Measurements from ENCODE around the gene CLEC9A.
"Not testable (repeated sequence)": the region's sequence is repeated elsewhere in the genome, so short reads cannot be mapped to it uniquely, and the experiment has no call there.

CLEC9A gene

DNA sequence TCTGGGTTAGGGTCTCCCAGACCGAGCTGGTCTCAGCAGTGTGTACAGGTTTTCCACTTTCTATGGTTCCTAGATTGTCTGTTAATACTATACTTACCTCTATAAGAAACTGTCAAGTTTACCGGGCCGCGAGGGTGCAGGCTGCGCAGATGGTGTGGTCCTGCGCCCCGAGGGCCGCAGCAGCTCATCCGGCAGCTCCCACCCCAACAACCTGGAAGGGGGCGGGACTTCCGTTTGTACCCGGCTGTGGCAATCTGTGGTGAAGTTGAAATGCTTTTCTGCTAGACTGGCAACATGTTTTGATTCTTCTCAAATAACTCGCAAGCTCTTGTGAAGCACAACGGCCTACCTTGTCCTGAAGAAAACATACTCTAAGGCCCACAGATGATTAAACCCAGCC is at the start of gene CLEC9A:
TSS of gene CLEC9A (plus strand) at position 237 of the 400 bp plus-strand sequence. CDS start 22,006 bp downstream, outside the sequence.
- no peak for DNase-seq (ENCODE audit: low spot score)

DNA sequence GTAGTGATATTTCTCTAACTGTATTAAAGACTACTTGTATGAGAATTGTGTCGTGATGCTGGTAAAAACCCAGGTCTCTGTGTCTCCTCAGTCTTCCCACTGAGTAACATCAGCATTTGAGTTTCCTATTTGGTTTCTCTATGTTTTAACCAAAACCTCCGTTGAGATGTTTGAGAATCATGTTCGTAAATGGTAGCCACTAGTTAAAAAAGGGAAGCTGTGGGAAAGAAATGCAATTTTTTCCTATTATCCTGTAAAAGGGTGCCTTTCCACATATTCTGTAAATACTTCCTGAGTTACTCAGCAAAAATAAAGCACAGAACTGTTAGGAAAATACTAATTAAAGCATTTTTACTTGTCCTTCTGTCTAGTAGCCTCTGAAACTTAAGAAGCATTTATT is 38.6 kb upstream of the CLEC9A start:
- no peak for DNase-seq (ENCODE audit: low spot score)

DNA sequence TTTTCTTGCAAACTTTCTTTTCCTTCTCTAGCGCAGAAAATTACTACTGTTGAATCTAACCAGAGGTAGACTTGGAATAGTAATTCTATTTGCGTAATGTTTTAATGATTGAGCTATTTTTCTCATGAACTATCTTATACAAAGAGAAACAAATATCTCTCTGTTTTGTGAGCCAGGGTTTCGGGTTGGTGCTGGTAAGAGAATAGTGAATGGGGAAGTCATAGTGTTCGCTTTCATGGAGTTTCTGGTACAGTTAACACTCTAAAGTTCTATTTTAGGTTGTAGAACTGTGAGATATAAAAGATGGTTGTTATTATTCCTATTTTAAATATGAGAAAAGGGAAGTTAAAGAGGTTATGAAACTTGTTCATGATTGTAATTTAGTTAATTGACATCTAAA is 38.2 kb upstream of the CLEC9A start:
- DNase-seq (ENCODE audit: low spot score), result no peak

DNA sequence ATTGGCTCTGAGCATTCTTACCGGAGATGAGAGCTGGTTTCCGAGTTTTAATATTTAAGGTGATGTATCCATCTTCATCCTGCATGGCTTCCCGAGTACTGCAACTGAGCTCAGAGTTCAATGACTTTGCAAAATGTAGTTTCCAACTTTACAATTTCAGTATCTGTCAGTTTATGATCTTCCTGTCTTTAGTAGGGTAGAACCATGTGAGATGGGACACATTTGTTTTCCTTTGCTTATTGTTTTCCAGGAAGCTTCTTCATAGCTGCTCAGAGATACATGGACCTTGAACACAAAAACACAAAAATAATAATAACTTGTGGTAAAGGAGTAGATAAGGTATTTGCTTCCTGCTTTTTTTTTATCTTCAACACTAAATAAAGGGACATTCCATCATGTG is 31.5 kb upstream of the CLEC9A start, which contains the start of gene CLEC1B:
TSS of gene CLEC1B (minus strand) at position 106 of the 400 bp plus-strand sequence. CDS start at position 85, 21 bp downstream.
- no peak for DNase-seq (ENCODE audit: low spot score)

DNA sequence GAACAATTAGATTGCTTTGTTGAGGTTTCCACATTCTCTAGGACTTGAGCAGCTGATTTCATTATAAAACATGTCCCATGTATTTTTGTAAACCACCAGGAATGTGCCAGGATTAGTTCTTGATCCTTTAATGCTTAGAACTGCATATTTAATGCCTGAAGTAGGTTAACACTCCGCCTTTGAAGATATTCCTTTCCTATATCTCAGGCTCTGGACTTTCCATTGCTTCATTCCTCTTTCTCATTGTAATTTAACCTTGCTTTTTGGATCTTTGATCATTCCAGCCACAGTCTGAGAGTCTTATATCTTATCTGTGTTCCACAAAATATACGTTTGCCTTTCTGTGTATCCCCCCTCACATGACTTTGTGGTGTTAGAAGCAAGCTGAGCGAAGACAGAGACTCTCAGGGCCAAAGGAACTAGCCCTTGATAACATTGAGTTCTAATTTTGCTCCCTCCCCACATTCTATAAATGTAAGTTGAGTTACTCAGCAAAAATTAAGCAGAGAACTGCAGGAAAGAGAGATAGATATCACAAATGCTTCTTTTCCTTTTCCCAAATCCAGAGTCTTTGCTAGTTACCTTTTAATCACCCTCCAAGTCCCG is 29.2 kb upstream of the CLEC9A start:
- no peak for DNase-seq (ENCODE audit: low spot score)

DNA sequence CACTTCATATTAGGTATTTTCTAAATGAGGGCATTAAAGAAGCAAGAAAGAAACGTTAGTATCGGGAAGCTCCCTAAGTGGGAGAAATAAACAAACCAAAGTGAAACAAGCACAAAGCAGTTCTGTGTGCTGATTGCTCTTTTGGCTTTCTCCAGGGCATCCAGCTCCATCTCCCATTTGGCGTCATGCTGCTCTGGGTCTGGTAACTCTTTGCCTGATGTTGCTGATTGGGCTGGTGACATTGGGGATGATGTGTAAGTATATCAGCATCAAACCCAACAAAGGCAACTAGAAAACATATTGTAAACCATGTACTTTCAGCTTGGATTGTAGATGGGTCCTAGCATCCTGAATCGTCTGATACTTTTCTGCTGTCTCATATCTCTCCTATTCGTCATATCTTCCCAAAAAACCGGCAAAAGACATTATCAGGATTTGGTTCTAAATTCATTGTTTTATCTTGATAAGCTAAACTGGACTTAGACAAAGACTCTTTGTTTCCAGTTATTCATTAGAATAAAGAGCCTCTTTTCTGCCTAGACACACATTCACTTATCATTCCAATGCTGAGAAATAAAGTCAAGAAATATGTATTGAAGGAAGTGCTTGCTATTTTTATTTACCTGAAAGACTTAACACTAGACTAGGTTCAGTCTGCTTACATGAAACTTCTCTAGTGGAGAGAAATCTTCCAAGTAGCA is 17.7 kb upstream of the CLEC9A start:
- no peak for DNase-seq (ENCODE audit: low spot score)

DNA sequence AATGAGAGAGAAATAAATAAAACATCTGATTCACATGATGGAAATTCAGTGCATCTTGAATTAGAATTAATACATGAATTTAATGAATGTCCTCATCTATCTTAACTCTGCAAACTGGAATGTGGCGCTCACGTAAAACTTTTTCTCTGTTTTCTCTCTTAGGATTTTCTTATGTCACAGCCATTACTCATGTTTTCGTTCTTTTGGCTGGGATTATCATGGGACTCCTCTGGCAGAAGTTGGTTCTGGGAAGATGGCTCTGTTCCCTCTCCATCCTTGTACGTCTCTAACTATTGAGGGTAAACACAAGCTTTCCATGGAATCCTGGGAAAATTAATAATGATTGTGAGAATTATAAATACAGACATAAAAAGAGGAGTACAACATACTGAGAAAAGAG is 15.0 kb upstream of the CLEC9A start:
- DNase-seq (ENCODE audit: low spot score), result no peak

DNA sequence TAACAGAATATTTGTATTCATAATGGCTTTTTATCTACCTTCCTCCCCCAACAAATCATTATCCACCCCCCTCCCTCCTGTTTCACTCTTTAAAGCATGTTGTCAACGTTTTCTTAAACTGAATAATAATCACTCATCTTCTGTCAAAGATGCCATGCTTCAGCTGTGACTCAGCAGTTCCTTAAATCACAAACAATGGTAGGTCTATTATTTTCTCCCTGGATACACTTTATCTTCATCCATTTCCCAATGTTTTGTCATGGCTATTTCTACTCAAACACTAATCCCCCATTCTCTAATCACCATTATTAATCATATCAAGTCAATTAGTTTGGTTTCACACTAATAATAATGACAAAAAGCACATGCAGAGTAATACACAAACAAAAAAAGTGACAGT is 13.6 kb upstream of the CLEC9A start:
- no peak for DNase-seq (ENCODE audit: low spot score)

DNA sequence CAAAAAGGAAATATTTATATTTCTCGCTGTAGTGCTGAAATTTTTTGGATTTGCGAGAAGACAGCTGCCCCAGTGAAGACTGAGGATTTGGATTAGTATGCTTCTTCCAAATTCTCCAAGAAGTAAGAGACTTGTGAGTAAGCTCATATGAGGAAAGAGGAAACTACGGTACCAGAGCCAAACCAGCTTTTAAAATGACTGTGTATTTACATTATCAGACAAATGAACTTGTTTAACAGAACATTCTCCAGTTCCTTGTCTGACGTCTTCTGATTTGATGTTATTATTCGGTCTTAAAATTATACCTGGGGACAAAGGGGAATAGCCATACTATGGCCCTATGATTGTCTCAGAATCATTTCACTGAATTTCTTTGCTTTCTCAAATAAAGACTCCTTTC is 12.1 kb upstream of the CLEC9A start:
- no peak for DNase-seq (ENCODE audit: low spot score)

DNA sequence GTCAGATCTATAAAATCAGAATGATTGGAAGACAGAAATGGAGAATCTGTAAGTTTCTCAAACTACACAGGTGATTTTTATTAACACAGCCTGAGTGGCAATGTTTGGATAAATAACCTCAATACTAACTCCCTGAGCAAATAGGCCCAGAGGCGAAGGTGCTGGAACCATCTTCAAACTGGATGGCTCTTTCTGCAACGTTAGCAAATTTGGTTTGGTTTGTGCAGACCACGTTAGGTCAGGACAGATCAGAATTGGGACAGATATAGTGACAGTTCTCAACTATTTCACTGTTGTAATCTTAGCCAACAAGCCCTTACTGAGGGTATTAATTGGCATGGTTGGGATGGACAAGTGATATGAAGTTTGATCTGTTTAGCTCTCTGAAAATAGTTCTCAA is 9.1 kb upstream of the CLEC9A start:
- DNase-seq (ENCODE audit: low spot score), result no peak

DNA sequence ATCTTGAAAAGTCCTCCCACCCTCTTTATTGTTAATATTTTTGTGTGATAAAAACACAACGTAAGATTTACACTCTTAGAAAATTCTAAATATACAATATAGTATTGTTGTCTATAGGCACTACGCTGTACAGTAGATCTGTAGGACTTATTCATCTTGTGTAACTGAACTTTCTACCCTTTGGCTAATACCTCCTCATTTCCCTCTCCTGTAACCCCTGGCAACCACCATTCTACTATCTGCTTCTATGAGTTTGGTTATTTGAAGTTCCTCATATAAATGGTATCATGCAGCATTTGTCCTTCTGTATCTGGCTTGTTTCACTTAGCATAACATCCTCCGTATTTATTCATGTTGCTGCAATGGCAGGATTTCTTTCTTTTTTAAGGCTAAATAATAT is 5.2 kb upstream of the CLEC9A start:
- DNase-seq (ENCODE audit: low spot score), result no peak

DNA sequence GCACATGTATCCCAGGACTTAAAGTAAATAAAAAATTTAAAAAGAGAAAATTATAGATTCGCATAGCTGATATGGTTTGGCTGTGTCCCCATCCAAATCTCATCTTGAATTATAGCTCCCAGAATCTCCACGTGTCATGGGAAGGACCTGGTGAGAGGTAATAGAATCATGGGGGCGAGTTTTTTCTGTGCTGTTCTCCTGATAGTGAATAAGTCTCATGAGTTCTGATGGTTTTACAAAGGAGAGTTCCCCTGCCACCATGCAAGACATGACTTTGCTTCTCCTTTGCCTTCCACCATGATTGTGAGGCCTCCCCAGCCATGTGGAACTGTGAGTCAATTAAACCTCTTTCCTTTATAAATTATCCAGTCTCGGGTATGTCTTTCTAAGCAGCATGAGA is 3.8 kb upstream of the CLEC9A start:
- not testable (repeated sequence) for DNase-seq (ENCODE audit: low spot score)

DNA sequence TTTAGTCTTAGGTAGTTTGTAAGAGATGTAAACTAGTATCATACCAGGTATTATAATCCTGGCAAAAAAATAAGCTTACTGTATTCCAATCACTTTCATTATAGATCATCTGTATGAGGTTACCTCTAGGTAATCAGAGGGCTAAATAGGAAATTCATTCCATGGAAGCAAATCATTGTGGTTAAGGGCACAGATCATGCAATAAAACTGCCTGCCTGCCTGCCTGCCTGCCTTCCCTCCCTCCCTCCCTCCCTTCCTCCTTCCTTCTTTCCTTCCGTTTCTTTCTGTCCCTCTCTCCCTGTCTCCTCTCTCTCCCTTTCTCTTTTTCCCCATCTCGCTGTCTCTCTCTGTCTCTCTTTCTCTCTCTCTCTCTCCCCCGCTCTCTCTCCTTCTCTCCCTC is 3.2 kb upstream of the CLEC9A start:
- no peak for DNase-seq (ENCODE audit: low spot score)

DNA sequence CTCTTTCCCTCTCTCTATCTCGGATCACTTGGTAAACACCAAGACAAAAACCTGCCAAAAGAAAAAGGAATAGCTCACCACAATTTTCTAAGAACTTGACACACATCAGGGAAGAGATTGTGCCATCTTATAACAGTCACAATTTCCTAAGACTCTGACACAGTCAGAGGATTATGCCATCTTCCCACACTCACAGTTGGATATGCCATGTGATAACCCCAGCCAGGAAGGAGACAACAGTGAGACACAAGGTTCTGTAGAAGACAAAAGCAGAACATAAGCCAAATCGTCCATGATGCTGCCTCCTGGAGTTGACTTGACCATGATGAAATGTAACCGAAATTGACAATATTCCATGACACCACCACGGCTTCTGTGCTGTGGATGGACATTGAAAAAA is 2.8 kb upstream of the CLEC9A start:
- no peak for DNase-seq (ENCODE audit: low spot score)

DNA sequence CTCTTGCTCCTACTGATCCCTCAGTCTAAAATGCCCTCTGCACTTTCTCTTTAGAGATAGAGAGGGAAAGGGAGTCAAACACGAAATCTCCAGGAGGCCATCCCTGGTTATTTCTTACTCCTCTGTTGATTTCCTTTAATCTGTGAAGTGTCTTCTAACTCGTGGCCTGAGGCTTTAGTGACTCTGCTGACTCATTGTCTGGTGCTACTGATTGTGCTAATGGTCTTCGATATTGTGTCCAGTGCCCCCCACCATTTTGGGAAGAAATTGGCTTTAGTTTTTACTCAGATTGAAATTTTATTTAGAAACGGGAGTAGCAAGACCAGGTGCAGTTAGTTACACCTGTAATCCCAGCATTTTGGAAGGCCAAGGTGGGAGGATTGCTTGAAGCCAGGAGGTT is 839 bp downstream of the CLEC9A start:
- DNase-seq (ENCODE audit: low spot score), result no peak

DNA sequence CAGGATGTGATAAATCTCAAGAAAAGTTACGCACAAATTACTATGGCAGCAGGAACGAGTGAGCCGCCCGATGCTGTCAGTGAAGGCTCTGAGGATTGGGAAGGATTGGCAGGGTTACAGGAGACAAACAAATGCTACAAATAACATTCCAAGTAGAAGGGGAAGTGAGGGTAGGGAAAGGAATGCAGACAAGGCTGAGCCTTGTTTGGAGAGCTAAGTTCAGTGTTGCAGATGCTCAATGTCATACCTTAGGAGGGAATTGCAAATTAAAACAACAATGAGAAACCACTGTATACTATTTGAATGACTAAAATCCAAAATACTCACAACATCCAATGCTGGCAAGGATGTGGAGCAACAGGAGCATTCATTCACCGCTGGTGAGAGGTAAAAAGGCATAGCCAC is 1.3 kb downstream of the CLEC9A start:
- no peak for DNase-seq (ENCODE audit: low spot score)

DNA sequence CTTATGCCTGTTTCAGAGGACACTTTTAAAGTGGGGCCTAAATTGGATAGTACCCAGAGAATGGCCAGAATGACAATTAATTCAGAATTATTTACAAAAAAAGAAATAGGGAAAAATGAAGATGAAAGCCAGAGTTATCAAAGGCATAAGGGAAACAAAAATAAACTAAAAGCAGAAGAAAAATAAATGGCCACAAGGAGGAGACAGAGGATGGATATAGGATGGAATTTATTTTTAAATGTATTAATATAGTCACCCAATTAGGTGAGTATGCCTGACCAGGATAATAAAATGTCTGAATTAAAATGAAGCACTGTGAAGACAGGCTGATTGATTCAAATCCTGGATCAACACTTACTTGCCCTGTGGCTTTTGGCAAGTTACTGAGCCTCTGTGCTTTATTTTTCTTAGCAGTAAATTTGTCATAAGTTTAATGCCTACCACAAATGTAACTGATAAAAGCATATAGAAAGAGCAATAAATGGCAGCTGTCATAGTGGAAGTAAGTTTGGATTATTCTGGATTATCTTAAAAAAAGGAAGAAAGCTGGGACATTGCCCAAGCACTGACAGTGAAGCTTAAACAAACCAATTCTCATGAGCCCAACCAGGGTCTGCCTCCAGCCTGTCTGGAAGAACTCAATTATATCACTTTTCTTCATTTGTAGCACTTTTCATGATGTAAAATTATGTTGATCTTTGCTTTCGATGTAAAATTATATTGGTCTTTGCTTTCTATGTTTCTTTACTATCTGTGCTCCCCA is 3.5 kb downstream of the CLEC9A start:
- DNase-seq (ENCODE audit: low spot score), result no peak

DNA sequence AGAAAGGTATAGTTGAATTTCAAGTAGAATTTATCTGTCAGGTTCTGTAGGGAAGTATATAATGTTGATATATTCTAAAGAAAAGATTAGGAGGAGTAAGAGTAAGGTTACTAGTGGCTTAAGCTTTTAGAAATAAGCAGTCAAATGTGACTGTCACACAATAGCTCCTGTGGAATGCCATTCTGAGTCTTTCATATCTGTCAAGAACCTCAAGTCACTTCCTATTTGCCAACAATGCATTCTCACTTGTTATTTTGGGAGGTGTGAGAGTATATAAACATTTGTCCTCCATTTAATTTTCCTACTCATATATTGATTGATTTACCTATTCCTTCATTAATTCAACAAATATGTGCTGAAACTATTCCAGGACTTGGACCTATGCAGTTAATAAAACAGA is 11.7 kb downstream of the CLEC9A start:
- no peak for DNase-seq (ENCODE audit: low spot score)

DNA sequence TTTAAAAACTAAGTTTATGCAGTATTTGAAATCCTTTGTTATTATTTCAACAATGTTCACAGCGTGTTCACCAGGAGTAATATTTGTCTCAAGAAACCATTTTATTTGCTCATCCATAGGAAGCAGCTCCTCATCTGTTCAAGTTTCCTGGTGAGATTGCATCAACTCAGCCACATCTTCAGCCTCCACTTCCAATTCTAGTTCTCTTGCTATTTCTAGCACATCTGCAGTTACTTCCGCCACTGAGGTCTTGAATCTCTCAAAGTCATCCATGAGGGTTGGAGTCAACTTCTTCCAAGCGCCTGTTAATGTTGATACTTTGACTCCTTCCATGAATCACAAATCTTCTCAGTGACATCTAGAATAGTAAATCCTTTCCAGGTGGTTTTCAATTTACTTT is 18.0 kb downstream of the CLEC9A start:
- DNase-seq (ENCODE audit: low spot score), result no peak

DNA sequence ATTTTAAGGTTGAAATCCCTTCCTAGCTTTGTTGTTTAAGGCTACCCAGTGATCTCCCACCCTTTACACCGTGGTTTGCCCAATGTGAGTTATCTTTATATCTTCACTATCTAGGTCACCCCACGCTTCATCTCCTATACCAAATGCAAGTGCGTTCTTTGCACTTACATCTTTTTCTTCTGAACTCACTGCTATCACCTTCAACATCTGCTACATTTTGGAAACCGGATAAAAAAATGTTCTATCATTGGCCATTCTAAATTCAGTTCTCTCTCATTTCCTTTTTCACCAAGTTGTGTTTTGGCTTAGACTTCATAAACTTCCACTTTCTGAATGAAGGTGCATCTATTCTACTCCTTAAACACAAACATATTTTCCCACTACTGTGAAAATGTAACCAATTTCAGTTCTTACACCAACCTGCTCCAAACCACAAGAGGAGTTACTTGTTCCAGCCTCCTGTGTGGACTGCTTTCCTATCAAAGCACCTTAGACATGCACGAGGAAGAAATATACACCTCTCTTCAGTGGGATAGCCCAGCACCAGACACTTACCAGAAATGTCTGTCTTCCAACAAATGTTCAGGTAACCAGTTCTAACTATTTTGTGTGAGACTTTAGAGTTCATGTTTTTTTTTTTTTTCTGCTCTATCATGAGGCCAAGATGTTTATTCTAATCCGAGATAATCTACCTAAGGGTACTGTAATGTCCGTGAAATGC is 21.9 kb downstream of the CLEC9A start:
- DNase-seq (ENCODE audit: low spot score), result no peak

DNA sequence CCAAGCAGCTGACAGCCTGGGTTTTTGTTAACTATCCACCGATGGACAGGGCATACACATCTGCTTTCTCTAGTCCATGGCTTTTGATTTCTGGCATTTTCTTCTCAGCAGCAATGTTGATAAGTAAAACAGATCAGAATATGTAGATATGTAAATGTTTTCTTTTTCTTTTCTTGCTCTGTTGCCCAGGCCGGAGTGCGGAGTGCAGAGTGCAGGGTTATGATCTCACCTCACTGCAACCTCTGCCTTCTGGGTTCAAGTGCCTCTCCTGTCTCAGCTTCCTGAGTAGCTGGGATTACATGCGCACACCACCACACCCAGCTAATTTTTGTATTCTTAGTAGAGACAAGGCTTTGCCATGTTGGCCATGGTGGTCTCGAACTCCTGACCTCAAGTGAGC is 27.9 kb downstream of the CLEC9A start:
- no peak for DNase-seq (ENCODE audit: low spot score)

DNA sequence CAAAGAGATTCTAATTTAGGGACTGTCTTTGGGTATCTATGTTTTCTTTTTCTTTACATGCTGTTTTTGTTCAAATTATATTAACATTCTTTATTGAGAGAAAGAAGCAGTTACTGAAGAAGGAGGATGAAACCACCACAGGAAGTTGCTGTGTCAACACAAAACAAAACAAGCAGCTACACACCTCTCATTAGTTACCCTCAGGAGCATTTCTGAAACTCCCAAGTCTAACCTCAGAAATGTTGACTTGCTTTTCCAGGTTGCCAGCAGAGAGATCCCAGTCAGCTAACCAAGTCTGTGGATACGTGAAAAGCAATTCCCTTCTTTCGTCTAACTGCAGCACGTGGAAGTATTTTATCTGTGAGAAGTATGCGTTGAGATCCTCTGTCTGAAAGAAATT is 34.8 kb downstream of the CLEC9A start:
- no peak for DNase-seq (ENCODE audit: low spot score)

DNA sequence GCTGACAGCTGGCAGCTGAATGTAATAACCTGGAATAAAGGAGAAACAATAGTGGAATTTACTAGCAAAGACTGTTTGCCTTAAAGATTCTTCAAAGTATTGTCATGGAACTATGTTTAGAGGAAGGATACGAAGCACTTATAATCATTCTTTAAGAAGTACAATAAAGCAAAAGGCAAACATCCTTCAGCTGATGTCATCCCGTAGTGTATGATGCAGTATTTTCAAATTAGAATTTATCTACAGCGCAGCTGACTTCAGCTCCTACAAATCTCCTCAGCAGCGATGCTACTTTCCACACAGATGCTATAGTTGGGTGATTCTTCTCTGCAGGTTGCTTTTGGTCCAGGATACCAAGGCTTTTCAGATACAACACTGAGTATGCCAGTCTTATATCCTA is 36.8 kb downstream of the CLEC9A start:
- no peak for DNase-seq (ENCODE audit: low spot score)

All from cerebellar cortex (tissue), 1 donor.